Stimulated activated CD4-positive, alpha-beta T cell treated with anti-CD3 and anti-CD28 coated beads, TNF-alpha, amount 100 ng/mL, for 4 hours (primary cell): ENCODE data around the gene CREB3L4.
"Not testable (repeated sequence)": the region's sequence is repeated elsewhere in the genome, so short reads cannot be mapped to it uniquely, and the experiment has no call there.

ENCODE experiments used
- DNase-seq, 3 experiments: peaks; one replicate each; pipeline ENCODE4 v3.0.0-alpha.2; 2020; ENCODE audit warnings: low read depth in 3 of 3

CREB3L4 gene

DNA sequence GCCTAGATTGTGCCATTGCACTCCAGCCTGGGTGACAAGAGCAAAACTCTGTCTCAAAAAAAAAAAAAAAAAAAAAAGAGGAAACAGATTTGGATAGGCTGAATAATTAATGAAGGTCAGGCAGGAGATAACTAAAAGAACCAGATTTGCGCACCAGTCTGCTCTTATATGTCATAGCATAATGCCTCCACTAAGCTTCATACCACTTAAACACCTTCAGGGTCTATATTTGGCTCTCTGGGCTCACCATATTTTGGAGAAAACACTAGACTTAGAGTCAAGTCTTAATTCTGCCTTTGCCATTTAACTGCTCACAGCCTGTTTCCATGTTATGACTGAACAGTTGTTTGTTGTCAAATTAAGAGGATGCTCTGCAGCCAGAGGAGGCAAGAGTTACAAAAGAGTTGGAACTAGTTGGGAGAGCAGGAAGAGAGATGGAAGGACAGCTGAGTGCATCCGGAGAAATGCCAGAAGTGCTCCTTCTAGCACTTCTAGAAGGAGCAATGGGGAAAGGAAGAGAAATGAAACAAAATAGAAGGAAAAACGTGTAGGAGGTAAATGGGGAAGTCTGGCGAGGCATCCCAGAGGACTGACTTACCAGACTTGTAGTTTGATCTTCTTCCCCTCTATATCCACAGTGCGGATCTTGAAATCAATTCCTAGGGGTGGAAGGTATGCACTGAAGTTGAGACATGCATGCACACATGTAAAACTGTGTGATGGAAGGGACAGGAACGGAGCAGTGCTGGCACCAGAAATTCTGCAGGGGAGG is 16.6 kb downstream of the CREB3L4 start:
- DNase-seq: no peak

DNA sequence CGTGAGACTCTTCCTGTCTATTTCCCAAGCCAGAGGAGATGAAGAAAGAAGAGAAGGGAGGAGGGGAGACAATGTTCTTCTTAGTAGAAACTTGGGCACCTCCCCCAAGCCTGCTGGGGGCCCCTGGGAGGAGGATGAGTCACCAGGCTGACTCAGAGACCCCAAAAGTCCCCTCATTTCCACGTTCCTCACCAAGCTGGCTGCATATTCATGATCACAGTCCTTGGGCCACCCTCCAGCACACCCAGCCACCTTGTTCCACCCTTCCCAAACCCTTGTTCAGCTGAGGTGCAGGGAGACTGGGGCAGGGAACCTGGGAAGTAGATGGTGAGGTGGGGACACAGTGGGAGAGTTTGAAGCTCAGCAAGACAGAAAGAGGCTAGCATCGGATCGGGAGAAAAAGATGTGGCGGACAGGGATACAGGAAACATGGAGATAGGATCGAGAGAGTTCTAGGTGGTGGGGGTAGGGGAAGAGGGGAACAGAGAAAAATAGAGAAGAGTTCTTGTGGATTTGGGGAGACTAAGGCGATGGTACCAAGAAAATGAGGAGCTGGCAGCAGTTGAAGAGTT is 17.7 kb downstream of the CREB3L4 start:
- no peak for DNase-seq

DNA sequence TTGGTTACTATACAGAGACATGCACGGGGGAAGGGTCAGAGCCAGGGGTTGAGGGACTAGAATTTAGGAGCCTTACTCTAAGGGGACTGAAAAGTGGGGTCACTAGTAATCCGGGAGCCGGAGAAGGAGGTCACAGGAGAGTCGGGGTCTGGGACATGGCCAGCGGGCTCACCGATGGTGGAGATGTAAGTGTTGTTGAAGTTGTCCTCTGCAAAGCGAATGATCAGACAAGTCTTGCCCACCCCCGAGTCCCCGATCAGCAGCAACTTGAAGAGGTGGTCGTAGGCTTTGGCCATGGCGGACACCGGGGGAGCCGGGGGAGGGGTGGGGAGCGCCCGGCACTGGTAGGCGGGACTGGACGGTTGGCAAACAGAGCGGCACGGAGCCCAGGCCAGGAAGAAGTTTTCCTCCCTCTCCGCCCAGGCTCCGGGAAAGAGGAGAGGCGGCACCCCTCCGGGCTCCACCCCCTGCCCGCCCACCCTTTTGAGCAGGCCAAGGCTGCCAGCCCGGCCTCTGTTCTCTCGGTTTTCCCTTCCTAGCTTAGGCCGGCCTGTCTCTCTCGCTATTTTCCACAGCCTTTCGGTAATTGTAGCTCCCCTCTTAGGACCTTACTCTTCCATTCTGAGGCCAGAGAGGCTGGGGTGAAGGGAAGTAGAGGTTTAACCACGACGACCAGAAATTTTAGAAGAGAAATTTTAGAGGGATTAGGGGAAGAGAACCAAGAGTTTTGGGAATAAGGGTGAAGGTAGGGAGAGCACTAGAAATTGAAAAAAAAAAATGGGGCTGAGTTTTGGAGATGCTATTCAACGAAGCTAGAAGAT is 18.4 kb downstream of the CREB3L4 start, which contains the start of gene RAB13:
Gene RAB13 (minus strand): TSS at position 399 of the 821 bp plus-strand sequence. CDS start 103 bp downstream, at position 296.
- no peak for DNase-seq

DNA sequence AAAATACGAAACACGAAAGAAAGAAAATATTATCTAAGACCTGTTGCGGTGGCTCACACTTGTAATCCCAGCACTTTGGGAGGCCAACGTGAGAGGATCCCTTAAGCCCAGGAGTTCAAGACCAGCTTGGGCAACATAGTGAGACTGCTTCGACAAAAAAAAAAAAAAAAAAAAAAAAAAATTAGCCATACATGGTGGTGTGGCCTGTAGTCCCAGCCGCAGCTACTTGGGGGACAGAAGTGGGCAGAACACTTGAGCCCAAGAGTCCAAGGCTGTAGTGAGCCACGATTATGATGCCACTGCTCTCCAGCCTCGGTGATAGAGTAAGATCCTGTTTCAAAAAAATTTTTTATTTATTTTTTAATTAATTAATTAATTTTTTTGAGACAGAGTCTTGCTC is 19.9 kb downstream of the CREB3L4 start:
- no peak for DNase-seq

DNA sequence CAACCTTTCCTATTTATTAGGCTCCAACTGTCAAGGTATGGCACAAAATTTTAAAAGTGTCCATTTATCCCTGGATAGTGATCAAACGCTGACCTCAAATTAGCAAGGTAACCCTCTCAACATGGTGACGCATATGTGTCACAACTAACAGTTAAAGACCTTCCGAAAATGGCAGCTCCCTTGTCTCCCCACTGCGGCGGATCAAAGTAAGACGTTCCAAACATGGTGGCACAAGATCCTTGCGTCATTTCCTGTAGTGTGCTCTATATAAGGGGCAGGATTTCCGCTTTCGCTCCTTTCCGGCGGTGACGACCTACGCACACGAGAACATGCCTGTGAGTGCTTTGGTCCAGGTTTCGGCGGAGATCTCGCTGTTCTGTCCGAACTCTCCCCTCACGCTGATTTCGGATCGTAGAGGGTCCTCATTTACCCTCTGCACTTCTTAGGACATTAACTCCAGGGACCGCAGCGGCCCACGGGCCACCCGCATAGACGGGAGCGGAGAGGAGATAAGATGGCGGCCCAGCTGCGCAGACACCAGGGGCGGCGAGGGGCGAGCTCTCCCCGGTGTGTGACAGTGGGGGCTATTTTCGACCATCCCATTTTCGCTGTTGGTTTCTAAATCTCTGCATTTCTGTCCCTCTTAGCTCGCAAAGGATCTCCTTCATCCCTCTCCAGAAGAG is 22.9 kb downstream of the CREB3L4 start, which contains the start of gene RPS27:
Gene RPS27 (plus strand): TSS at position 295 of the 683 bp plus-strand sequence. CDS start 35 bp downstream, at position 330.
- peak; percentile 67 to 85 (median 72) for DNase-seq

DNA sequence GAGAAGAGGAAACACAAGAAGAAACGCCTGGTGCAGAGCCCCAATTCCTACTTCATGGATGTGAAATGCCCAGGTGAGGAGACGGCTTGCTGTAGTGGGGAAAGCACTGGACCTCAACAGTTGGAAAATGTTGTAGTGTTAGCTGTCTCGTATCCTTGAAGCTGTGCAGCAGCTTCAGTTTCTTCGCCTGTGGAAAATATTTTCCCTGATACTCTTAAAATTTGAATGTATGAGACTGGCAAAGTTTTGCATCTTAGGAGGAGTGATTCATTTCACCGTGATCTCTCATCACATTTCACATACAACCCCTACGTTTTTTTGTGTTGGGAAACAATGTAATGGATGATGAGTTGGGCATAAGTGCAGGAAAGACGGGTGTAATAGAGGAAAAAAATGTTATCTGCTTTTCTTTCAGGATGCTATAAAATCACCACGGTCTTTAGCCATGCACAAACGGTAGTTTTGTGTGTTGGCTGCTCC is 23.5 kb downstream of the CREB3L4 start:
- DNase-seq: no peak

DNA sequence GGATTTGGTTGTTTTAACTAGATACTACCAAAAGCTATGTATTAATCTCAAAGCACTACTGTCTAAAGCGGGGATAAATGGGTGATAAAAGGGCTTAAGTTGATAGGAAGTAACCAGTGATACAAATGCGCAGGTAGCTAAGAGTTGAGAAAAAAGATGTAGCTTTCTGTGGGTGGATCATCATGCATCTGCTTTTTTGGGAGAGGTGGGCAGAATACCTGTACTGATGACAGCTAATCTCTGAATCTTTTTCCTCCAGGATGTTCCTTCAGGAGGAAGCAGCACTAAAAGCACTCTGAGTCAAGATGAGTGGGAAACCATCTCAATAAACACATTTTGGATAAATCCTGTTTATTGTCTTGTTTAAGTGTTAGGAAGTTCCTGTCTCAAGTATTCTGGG is 24.1 kb downstream of the CREB3L4 start:
- no peak for DNase-seq

DNA sequence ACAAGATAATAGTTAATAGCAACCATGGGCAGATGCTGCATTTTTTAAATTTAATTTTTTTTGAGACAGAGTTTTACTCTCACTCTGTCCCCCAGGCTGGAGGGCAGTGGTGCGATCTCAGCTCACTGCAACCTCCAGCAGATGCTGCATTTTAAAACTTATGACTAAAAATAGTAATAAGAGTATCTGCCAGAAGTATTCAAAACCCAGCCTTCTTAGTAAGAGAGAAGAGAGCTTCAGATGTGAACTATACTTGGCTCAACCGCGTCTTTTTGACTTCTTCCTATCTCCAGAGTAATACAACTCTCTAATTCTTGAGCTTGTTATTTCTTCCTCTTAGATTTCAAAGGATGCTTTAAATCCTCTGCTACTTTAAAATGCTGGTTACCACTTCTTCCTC is 27.5 kb downstream of the CREB3L4 start:
- no peak for DNase-seq

DNA sequence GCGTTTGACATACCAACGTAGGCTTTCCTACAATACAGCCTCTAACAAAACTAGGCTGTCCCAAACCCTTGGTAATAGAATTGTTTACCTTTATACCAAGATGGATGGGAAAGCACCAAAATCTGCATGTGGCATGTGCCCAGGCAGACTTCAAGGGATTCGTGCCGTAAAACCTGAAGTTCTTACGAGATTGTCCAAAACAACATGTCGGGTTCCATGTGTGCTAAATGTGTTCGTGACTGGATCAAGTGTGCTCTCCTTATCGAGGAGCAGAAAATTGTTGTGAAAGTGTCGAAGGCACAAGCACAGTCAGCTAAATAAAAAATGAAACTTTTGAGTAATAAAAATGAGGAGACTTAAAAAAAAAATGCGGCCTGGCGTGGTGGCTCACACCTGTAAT is 27.9 kb downstream of the CREB3L4 start:
- no peak for DNase-seq

DNA sequence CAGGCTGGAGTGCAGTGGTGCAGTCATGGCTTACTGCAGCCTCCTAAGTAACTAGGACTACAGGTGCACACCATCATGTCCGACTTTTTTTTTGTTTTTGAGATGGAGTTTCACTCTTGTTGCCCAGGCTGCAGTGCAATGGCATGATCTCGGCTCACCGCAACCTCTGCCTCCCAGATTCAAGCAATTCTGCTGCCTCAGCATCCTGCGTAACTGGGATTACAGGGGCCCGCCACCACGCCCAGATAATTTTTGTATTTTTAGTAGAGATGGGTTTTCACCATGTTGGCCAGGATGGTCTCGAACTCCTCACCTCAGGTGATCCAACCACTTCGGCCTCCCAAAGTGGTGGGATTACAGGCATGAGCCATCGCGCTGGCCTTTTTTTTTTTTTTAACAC is 29.2 kb downstream of the CREB3L4 start:
- not testable (repeated sequence) for DNase-seq

DNA sequence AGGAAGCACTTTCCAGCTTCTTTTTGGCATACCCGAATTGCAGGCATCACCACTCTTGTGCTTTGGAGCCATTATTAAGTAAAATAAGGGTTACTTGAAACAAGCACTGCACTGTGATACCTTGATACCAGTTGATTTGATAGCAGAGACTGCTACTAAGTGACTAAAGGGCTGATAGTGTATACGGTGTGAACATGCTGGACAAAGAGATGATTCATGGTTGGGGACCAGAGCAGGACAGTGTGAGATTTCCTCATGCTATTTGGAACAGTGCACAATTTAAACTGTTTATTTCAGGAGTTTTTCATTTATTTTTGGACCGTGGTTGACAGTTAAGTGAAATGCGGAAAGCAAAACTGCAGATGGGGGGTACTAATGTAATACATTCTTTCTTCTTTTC is 32.7 kb downstream of the CREB3L4 start:
- DNase-seq: no peak

DNA sequence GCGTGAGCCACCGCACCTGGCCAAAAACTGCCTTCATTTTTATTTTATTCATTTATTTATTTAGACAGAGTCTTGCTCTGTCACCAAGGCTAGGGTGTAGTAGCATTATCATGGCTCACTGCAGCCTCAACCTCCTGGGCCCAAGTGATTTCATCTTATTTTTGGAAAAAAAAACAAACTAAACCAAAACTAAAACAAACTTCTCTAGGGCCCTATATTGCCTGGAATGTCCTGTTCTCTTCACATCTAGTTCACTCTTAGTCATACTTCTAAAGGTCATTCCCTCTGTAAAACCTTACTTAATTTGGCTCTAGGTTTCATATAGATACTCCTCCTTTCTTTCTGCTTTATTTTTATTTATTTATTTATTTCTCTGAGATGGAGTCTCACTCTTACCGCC is 38.4 kb downstream of the CREB3L4 start:
- DNase-seq: no peak

DNA sequence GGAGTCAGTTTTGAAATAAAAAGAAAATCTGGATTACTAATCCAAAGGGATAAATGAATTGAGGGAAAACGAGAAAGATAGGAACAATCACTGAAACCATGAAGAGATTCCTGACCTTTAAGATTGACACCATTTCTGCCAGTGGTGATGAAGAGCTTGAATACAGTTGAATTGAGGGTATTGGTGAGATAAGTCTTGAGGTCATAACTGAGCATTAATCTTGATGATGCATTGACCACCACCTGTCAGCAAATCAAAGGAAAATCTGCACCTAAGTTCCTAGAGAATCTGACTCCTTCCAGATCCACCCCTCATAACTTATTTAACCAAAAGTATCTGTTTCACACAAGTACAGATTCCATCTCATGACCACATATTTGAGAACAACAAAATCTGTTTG is 44.4 kb downstream of the CREB3L4 start:
- DNase-seq: no peak

DNA sequence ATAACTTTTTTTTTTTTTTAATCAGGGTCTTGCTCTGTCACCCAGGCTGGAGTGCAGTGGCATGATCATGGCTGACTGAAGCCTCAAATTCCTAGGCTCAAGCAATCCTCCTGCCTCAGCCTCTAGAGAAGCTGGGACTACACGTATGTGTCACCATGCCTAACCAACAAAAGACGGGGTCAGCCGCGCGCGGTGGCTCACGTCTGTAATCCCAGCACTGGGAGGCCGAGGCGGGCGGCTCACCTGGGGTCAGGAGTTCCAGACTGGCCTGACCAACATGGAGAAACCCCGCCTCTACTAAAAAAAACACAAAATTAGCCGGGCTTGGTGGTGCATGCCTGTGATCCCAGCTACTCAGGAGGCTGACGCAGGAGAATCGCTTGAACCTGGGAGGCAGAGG is 44.8 kb downstream of the CREB3L4 start:
- DNase-seq: not testable (repeated sequence)

DNA sequence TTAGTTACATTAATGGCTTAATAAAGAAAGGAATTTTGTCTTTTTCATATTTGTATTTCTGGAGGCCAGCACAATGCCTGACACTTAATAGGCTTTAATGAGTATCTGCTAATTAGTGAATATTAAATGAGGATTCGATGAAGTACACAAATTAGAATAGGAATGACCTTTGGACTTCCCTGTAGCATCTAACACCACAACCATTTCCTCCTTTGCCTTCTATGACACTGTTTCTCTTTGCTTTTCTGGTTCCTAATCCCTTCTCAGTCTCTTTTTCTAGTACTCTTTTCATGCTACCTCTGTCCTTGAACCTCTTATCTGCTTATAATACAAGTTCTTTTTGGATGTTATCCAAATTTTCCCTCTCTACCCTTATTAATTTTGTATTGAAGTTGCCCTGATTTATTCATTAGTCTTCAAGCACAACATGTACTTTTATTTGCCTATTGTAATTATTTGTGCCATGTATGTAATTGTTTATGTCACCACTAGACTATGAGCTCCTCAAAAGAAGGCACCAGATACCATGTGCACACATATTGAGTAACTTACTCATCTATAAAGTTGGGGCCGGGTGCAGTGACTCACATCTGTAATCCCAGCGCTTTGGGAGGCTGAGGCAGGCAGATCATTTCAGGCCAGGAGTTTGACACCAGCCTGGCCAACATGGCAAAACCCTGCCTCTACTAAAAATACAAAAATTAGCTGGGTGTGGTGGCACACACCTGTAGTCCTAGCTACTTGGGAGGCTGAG is 46.6 kb downstream of the CREB3L4 start:
- no peak for DNase-seq

DNA sequence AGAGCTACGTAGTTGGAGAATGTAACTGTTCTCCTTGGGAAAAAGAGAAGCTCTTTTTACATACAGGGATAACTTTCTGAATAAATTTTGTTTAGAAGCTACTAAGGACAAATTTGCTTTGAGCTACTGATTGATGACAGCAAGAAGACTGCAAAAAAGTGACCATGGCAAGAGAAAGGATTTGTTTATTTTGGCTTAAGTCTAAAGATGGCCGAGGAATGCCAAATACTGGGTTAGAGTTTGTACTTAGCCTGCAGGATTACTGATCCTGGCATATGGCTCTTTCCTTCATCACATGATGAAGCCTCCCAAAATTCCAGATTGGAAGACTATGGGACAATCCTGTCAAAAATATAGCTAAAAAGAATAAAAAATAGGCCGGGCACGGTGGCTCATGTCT is 51.6 kb downstream of the CREB3L4 start:
- DNase-seq: no peak

DNA sequence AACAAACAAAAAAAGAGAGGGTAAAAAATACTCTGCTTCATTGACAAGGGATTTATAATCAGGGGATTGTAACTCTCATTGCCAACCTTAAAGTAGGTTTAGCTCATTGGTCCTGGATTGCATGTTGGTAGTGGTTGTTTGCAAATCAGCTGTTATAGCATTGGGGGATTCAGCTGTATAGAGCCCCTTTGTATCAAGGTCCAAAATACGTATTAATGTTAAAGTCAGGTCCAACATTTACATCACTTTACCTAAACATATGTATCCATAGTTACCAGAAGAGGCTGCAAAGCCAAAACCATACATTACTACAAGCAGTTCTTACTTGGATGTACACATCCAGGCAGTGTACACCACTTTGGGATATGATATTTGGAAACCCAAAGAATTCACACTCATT is 52.2 kb downstream of the CREB3L4 start:
- no peak for DNase-seq
